ENCODE results near the gene WHRN.
A peak's percentile ranks its signal among the peaks of the same experiment; 100 is the strongest.

The WHRN gene

DNA sequence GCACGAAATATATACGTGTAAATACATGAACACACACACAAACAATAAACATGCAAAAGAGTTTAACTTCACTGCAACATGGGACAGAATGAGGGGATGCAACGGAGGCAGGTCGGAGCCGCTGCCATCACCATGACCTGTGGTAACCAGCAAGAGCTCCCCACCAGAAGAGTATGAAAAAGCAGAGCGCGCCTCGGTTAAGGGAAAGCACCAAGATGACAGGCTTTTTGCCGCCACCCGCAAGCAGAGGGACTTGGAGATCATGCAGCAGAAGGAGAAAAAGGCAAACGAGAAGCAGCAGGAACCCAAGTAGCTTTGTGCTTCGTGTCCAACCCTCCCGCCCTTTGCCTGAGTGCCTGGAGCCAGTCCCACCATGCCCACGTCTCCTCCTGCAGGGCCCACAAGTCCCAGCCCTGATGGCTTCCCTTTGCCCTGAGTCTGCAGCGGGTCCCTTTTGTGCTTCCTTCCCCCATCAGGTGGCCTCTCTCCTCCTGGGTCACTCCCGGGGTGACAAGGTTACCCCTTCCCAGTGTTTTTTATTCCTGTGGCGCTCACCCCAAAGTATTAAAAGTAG is 13.8 kb downstream of the WHRN start:
- Histone ChIP-seq H3K4me3 (ENCODE audit: low read depth, low read length) (no peak overlapping the region), H2AFZ (no peak overlapping the region), H3K4me1 (no peaks in the 10 kb centered on the region), H3K9ac (no peak overlapping the region), H3K27ac (no peak overlapping the region), H3K79me2 (no peaks in the 10 kb centered on the region), H3K4me2 (ENCODE audit: low read length) (no peak overlapping the region), H3K36me3 (ENCODE audit: control insufficient read depth, insufficient read depth, low read length) (no peaks in the 10 kb centered on the region), H3K27me3 (ENCODE audit: control insufficient read depth, insufficient read depth, low read length) (no peaks in the 10 kb centered on the region), H3K9me3 (ENCODE audit: control insufficient read depth, low read length) (no peaks in the 10 kb centered on the region)
- TF ChIP-seq, protein P1, sequence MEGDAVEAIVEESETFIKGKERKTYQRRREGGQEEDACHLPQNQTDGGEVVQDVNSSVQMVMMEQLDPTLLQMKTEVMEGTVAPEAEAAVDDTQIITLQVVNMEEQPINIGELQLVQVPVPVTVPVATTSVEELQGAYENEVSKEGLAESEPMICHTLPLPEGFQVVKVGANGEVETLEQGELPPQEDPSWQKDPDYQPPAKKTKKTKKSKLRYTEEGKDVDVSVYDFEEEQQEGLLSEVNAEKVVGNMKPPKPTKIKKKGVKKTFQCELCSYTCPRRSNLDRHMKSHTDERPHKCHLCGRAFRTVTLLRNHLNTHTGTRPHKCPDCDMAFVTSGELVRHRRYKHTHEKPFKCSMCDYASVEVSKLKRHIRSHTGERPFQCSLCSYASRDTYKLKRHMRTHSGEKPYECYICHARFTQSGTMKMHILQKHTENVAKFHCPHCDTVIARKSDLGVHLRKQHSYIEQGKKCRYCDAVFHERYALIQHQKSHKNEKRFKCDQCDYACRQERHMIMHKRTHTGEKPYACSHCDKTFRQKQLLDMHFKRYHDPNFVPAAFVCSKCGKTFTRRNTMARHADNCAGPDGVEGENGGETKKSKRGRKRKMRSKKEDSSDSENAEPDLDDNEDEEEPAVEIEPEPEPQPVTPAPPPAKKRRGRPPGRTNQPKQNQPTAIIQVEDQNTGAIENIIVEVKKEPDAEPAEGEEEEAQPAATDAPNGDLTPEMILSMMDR (IDR thresholded peaks at IDR 0.05) = no peak

DNA sequence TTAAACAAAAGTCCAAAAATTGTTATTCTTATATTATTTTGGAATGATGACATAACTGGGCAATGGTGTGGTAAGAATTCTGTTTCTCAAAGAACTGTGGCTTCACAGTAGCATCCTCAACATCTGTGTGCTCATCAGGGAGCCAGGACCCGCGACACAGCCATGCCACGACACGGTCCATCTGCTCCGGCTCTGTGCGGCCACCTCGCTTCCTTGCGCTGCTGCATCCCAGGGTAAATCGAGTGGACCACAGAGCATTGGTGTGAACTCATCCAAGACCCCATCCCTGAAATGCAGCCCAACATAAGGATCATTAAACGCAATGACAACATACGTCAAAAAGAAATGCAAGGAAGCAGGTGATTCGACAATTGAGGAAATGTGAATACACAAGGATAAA is 15.3 kb downstream of the WHRN start:
- TF ChIP-seq, protein P1 (IDR thresholded peaks at IDR 0.05) = no peak
- Histone ChIP-seq H3K9ac (no peak overlapping the region), H3K4me3 (ENCODE audit: low read depth, low read length) (no peak overlapping the region), H3K4me2 (ENCODE audit: low read length) (no peak overlapping the region), H3K27me3 (ENCODE audit: control insufficient read depth, insufficient read depth, low read length) (no peaks in the 10 kb centered on the region), H2AFZ (no peak overlapping the region), H3K4me1 (no peaks in the 10 kb centered on the region), H3K79me2 (no peaks in the 10 kb centered on the region), H3K27ac (no peak overlapping the region), H3K9me3 (ENCODE audit: control insufficient read depth, low read length) (no peaks in the 10 kb centered on the region), H3K36me3 (ENCODE audit: control insufficient read depth, insufficient read depth, low read length) (no peaks in the 10 kb centered on the region)

DNA sequence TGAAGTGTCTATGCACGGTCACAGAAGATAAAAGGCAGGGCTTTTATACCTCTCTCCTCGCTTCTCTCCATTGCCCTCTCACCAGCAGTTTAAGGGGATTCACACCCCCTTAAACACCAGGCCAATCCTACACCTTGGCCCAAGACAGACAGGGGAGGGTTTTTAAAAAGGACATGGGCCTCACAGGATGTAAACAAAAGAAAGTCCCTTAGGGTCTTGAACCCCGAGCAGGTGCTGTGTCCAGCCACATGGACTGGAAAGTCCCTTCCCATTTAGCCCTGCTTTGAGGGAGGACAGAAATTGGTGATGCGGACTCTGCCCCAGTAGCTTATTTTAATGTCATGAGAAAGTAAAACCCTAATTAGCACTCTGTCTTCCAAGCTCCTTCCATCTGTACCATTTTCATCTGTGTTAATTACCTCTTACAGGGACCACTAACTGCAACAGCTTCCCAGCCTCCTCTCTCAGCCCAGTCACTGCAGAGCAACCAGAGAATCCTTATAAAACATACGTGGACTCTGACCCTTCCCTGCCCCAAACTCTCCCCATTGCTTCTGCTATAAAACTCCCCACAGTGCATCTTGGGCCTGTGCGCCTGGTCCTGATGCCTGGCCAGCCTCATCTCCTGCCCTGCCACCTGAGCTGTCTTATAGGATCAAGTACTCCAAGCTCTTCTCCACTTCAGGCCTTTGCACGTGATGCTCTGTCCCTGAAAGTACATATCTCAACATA is 16.7 kb downstream of the WHRN start:
- H3K4me2 ChIP-seq (ENCODE audit: low read length) = no peak overlapping the region
- no peak overlapping the region for H3K9ac ChIP-seq
- no peaks in the 10 kb centered on the region for H3K79me2 ChIP-seq
- no peak overlapping the region for H3K4me3 ChIP-seq (ENCODE audit: low read depth, low read length)
- H3K9me3 ChIP-seq (ENCODE audit: control insufficient read depth, low read length) = no peaks in the 10 kb centered on the region
- no peak overlapping the region for H2AFZ ChIP-seq
- TF ChIP-seq, protein P1 (IDR thresholded peaks at IDR 0.05) = no peak
- H3K4me1 ChIP-seq = peaks cover 3% of the 10 kb centered on the region
- H3K36me3 ChIP-seq (ENCODE audit: control insufficient read depth, insufficient read depth, low read length) = no peaks in the 10 kb centered on the region
- no peak overlapping the region for H3K27ac ChIP-seq
- no peaks in the 10 kb centered on the region for H3K27me3 ChIP-seq (ENCODE audit: control insufficient read depth, insufficient read depth, low read length)

DNA sequence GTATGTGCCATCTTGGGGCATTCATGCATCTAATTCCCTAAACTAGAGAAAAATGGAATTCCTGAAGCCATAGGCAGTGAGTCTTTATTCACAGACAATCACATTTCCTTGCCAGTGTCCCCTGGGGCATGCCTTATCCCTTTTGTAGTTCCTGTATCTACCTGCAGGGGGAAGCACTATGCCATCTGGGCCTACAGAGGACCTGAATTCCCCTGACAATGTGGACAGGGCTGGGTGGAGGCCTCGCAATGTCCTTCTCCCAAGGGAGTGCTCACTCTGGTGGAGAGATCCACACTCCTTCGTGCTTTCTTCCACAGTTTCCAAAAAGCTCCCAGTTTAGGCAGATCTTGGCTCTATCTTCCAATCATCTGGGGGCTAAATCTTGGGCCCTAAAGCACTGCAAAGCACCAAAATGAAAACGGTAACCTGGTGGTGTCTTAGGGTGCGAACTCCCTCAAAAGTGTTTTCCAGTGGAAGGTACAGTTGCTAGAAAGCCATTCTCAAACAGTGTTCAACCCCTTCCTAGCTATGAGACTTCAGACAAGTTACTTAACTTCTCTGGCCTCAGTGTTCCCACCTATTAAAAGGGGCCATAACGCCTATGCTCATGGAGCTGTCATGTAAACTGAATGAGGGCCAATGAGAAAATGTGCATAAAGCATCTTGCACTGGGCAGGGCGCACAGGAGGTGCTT is 17.5 kb downstream of the WHRN start:
- Histone ChIP-seq H3K4me3 (ENCODE audit: low read depth, low read length) (no peak overlapping the region), H3K27ac (no peak overlapping the region), H3K79me2 (no peaks in the 10 kb centered on the region), H3K4me2 (ENCODE audit: low read length) (no peak overlapping the region), H3K27me3 (ENCODE audit: control insufficient read depth, insufficient read depth, low read length) (no peaks in the 10 kb centered on the region), H3K9ac (no peak overlapping the region), H3K36me3 (ENCODE audit: control insufficient read depth, insufficient read depth, low read length) (no peaks in the 10 kb centered on the region), H3K9me3 (ENCODE audit: control insufficient read depth, low read length) (no peaks in the 10 kb centered on the region), H3K4me1 (peaks cover 3% of the 10 kb centered on the region), H2AFZ (no peak overlapping the region)
- TF ChIP-seq, protein P1 (IDR thresholded peaks at IDR 0.05) = peak; percentile 58

All from parathyroid adenoma (tissue), 2 donors.